A673 (cell line): ENCODE measurements around the gene HOATZ.

Experiments used
- EZH2 ChIP-seq: fragments of 200-600 bp; sonication (generic); IDR thresholded peaks from 2 replicates; pipeline ENCODE4 v1.6.1; 2017; ENCODE audit warnings: borderline replicate concordance, low read depth, mild to moderate bottlenecking, mixed read lengths, antibody characterized with exemption, low read length; ENCODE audit not compliant: poor library complexity, severe bottlenecking
- TF ChIP-seq, protein P1 (sequence below): fragments of 300-800, 200-600 bp; sonication (generic); conservative IDR thresholded peaks from 2 replicates; pipeline ENCODE4 v1.5.1; 2017; ENCODE audit warnings: low read depth, mild to moderate bottlenecking, antibody characterized with exemption, low read length, moderate library complexity, mixed read lengths

DNA sequence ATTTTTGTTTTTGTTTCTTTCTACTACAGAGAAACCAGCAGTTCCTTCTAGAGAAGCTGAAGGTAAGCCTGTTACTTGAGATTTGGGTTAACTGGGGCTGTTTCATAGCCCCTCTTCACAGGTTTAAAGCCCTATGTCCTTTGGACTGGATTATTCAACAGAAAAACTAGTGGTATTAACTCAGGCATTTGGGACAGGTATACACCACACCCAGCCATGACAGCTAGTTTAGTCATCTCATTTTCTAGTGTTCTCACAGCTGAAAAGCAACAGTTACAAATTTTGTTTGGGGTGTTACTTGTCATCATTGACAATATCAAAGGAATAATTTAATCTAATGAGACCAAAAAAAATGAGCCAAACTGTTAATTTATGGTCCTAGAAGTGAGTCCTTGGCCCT lies 40.0 kb downstream of the HOATZ start:
- TF ChIP-seq, protein P1, sequence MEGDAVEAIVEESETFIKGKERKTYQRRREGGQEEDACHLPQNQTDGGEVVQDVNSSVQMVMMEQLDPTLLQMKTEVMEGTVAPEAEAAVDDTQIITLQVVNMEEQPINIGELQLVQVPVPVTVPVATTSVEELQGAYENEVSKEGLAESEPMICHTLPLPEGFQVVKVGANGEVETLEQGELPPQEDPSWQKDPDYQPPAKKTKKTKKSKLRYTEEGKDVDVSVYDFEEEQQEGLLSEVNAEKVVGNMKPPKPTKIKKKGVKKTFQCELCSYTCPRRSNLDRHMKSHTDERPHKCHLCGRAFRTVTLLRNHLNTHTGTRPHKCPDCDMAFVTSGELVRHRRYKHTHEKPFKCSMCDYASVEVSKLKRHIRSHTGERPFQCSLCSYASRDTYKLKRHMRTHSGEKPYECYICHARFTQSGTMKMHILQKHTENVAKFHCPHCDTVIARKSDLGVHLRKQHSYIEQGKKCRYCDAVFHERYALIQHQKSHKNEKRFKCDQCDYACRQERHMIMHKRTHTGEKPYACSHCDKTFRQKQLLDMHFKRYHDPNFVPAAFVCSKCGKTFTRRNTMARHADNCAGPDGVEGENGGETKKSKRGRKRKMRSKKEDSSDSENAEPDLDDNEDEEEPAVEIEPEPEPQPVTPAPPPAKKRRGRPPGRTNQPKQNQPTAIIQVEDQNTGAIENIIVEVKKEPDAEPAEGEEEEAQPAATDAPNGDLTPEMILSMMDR, result no peak
- no peak for TF ChIP-seq EZH2
